ENCODE measurements around the gene CXCL17.

Gene CXCL17

DNA sequence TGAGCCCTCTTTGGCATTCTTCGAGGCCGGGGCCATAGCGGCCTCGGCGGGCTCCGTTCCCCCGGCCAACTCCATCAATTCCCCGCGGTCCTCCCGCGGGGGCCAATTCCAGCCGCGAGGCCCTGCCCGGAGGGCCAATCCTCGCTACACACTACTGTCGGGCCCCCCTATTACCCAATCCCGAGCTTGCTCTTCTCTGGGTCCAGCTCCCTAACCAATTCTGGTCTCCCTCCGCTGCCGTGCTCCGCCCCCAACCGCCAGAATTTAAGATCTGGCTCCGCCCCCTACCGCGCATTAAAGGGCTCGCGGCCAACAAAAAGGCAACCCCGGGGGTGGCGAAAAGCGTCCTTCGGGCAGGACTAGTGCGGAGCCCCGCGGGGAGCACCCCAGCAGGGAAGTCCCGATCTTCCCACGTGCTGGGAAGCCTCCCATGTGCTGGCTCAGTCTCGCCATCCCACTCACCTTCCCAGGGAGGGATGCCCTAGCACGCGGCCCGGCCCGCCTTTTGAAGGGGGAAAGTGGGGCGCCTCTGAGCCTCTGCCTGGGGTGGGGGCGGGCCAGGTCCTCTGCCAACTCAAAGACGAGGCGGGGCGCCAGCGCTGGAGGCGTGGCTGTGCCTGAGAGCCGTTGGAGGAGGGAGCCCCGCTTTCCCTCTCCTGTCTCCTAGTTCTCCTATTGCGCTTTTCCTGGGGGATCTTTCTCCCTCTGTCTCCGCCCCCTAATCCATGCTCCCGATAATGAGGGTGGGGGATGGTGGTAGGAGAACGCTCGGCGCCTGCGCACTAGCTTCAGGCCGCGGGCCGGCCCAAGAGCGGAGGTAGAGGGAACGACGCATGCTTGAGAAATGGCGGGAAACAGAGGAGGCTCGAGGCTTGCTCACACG, 19.0 kb downstream of the CXCL17 start:
- DNase-seq = peak; percentile 80

- DNase-seq = no peak
Observed at GRCh38 chr19:42422901-42423461, 19.8 kb downstream of the CXCL17 start.

DNA sequence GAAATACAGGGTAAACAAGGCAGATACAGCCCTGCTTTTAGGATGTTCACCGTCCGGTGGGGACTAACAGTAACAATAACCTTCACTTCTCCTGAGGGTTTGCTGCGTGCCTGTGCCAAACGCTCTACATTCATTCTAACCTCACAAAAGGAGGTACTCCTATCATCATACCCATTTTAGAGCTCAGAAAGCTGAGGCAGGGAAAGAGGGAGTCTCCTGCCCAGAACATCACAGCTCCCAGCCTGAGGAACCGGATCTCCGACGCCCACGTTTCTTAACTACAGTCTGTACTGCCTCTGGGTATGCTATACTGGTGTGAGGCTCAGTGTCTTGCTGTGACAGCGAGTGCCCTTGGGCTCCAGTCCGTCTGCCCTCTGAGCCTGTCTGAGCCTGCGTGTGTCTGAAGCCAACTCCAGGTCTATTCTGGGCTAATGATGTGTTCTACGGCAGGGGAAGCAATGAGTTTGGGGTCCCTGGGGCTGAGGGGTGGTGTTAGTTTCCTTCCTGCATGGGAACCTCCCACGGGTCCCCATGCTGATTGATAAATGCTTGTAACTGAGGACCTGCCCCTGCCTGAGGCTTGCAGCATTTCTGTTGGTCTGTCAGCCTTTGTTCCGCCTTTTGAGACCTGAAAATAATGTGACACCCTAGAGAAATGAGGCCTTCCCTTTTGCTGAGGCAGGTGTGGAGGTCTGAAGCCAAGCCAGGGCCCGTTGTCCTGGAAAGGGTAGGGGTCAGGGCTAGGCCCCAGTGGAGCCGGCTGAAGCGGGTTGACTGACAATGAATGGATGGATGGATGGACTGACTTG, 20.4 kb downstream of the CXCL17 start:
- no peak for DNase-seq

GRCh38 chr19:42421591-42422031, 21.1 kb downstream of the CXCL17 start:
- DNase-seq = no peak

- DNase-seq = no peak
Observed at GRCh38 chr19:42421101-42421500, 21.6 kb downstream of the CXCL17 start.

GRCh38 chr19:42420055-42420544, 22.6 kb downstream of the CXCL17 start:
- DNase-seq = peak; percentile 34

DNA sequence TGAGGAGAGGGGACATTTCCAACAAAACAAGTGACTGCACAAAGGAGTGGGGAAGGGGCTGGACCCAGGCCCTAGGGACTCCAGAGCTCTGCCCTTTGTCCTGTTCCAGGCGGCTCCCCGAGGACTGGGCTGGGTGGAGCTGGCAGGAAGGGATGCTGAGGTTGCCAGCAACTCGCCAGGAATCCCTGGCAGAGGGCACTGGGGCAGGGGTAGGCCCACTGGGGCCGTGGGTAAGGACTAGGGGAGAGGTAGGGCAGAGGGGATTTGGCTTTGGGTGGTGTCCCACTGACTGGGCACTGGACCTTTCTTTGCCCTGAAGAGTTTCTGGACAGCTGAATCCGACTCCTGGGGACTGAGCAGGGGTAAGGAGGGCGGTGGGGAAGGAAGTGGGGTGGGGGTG, 23.4 kb downstream of the CXCL17 start:
- no peak for DNase-seq

- no peak for DNase-seq
Observed at GRCh38 chr19:42412661-42413076, 30.1 kb downstream of the CXCL17 start.

DNA sequence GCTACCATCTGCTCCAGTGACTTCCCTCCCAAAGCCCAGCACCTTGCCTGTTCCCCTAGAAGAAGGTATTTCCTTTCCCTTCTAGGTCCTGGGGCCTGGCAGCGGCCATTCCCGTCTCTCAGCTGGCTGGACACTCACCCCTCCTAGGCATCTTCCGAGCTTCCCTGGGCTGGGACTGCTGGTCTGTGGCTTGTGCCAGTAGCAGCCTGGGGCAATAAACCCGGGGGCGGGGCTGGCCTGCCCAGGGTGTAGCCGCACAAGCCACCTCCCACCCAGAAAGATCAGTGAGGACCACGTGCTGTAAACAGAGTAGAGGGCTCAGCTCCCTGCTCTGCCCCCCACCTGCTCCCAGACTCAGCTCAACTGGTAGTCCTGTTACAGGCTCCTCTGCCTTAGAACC, 30.5 kb downstream of the CXCL17 start:
- no peak for DNase-seq

- DNase-seq = no peak
Observed at GRCh38 chr19:42411581-42412178, 31.1 kb downstream of the CXCL17 start.

DNA sequence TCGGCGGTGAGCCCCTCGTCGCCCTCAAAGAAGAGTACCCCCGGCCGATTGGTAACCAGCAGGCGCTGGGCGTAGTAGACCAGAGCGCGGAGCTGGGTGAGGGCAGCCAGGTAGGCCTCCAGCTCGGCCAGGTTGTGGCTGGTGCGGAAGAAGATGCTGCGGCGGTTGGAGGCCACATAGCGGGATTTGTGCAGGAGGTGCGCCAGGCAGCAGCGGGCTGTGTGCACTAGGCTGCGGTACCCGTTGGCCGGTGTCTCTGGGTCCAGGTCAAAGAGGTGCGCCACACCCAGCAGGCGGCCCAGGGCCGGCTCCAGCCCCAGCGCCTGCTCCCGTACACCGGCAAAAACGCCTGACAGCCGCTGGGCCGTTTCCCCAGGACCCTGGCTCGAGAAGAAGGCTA, 32.4 kb downstream of the CXCL17 start:
- no peak for DNase-seq

DNA sequence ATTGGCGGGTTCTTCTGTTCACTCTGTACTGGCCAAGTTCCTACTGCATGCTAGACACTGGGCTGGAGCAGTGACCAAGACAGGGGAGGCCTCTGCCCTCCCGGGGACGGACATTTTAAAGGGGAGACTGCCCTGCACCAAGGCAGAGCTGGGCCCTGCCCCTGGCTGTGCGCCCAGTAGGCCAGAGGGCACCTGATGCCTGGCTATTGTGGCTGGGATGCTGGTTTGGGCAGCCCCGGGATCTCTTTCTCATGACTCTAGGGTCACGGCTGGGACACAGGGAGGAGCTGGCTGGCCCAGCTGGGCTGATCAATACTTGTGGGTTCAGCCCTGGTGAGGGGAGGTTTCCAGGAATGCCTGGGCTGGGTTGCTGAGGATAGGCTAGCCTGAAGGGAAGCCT, 33.3 kb downstream of the CXCL17 start:
- DNase-seq = no peak

DNA sequence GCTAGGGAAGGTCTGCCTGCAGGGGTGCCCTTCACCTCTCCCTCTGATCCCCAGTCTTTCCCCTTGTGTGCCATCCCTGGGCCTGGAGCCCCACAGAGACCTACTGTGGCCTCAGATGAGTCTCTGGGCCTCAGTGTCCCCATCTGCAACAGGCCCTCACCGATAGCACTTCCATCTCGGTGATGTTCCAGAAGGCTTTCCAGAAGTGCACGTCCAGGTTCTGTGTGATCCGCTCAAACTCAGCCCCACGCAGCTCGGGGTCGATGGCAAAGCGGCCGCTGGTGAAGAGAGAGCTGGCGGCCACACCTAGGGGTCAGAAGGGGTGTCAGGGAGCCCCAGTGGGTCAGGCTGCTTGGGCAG, 35.0 kb downstream of the CXCL17 start:
- no peak for DNase-seq

- DNase-seq = no peak
Observed at GRCh38 chr19:42407085-42407815, 35.5 kb downstream of the CXCL17 start.

GRCh38 chr19:42406111-42406510, 36.6 kb downstream of the CXCL17 start:
- DNase-seq = no peak

- DNase-seq = no peak
Observed at GRCh38 chr19:42403586-42403985, 39.2 kb downstream of the CXCL17 start.

DNA sequence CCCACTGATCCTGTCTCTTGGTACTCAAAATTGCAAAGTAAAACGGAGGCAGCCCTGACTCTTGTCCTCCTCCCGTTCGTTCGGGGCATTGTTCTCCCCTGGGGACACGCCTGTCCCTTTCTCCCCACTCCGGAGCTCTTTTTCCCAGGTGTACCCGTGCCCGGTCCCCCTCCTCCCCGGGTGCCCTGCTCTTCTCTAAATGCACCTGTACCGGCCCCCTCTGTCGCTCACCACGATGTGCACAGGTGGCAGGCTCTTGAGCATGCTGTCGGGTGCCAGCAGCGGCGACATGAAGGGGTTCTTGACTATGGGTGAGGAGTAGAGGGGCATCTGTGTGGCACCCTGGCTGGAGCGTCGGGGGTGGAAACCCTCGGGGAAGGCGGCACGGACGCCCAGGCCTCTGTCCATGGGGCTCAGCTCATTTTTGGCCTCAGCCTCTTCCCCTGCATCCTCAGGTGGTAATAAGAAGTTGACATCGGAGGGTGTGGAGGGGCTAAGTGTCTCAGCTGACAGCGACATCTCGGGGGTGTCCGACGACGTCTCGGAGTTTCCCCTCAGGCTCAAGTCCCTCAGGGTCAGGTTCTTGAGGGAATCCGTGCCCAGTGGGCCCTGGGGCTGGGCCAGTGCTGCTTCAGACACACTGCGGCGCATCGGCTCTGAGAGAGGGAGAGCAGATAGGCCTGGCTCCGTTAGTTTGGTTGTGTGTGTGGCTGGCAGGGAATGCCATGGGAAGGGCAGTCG, 40.2 kb downstream of the CXCL17 start:
- DNase-seq = no peak

DNA sequence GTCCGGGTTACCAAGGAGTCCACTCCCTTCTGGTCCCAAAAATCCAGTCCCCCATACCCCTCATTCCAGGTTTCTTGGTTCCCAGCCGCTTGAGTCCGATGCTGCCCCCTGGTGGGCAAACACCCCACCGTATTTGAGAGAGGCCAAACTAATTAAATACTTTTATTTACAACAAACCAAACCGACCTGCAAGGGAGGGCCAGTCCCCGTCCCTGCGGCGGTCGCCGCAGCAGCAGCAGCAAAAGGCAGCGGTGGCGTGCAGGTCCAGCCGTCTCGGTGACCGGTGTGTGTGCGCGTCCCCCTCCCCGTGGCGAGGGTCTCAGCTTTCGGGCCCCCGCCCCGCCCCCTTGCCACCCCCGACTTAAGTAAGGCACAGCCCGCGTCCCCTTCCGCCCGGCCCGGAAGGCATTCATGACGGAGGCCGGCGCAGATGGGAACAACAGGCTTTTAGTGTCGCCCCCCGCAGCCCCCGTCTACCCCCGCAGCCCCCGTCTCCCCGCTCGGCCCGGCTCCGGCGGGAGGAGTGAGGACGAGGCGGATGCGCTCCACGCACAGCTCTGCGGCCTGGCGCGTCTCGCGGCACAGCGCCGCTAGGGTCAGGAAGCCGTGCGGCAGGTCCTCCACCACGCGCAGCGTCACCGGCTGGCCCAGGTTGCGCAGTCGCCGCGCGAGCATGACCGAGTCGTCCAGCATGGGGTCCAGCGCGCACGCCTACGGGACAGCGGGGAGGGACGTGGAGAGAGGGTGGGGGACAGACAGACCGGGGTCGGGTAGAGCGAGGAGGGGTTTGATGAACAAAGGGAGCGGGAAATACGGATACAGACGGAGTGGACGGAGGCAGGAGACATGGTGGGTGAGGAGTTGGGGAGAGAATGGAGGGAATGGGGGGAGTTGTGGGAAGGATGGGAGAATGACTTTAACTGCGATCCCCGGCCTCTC, 41.1 kb downstream of the CXCL17 start:
- peak; percentile 12 for DNase-seq

- DNase-seq = no peak
Observed at GRCh38 chr19:42400404-42400803, 42.3 kb downstream of the CXCL17 start.
